Measurements from ENCODE around the gene POLR1A.
A peak's percentile ranks its signal among the peaks of the same experiment; 100 is the strongest.

- TF ChIP-seq RXRA (IDR thresholded peaks at IDR 0.05) (no peak), RAD21 (IDR thresholded peaks at IDR 0.05) (peak in 1 of 2 donors; percentile 17), TAF1 (conservative IDR thresholded peaks at IDR 0.05) (no peak), FOXA2 (IDR thresholded peaks at IDR 0.05) (no peak), HNF4G (IDR thresholded peaks at IDR 0.05) (no peak)
- TF ChIP-seq, protein P1, sequence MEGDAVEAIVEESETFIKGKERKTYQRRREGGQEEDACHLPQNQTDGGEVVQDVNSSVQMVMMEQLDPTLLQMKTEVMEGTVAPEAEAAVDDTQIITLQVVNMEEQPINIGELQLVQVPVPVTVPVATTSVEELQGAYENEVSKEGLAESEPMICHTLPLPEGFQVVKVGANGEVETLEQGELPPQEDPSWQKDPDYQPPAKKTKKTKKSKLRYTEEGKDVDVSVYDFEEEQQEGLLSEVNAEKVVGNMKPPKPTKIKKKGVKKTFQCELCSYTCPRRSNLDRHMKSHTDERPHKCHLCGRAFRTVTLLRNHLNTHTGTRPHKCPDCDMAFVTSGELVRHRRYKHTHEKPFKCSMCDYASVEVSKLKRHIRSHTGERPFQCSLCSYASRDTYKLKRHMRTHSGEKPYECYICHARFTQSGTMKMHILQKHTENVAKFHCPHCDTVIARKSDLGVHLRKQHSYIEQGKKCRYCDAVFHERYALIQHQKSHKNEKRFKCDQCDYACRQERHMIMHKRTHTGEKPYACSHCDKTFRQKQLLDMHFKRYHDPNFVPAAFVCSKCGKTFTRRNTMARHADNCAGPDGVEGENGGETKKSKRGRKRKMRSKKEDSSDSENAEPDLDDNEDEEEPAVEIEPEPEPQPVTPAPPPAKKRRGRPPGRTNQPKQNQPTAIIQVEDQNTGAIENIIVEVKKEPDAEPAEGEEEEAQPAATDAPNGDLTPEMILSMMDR (IDR thresholded peaks at IDR 0.05; ENCODE audit: low read depth, low read length, missing input control) = peak; percentile 20
- TF ChIP-seq, protein P2, sequence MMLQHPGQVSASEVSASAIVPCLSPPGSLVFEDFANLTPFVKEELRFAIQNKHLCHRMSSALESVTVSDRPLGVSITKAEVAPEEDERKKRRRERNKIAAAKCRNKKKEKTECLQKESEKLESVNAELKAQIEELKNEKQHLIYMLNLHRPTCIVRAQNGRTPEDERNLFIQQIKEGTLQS (IDR thresholded peaks at IDR 0.05) = no peak
Observed at GRCh38 chr2:86087936-86088850, 17.5 kb downstream of the POLR1A start.
